CD4-positive, alpha-beta T cell treated with Interferon alpha-2 for 1 hour (primary cell): Measurements from ENCODE around the gene PCDHGA7.
"Not testable (repeated sequence)": the region's sequence is repeated elsewhere in the genome, so short reads cannot be mapped to it uniquely, and the experiment has no call there.

ENCODE experiments used
- DNase-seq, 2 donors: peaks; one replicate each; pipeline ENCODE4 v3.0.0-alpha.2; 2020 to 2022

Gene PCDHGA7

DNA sequence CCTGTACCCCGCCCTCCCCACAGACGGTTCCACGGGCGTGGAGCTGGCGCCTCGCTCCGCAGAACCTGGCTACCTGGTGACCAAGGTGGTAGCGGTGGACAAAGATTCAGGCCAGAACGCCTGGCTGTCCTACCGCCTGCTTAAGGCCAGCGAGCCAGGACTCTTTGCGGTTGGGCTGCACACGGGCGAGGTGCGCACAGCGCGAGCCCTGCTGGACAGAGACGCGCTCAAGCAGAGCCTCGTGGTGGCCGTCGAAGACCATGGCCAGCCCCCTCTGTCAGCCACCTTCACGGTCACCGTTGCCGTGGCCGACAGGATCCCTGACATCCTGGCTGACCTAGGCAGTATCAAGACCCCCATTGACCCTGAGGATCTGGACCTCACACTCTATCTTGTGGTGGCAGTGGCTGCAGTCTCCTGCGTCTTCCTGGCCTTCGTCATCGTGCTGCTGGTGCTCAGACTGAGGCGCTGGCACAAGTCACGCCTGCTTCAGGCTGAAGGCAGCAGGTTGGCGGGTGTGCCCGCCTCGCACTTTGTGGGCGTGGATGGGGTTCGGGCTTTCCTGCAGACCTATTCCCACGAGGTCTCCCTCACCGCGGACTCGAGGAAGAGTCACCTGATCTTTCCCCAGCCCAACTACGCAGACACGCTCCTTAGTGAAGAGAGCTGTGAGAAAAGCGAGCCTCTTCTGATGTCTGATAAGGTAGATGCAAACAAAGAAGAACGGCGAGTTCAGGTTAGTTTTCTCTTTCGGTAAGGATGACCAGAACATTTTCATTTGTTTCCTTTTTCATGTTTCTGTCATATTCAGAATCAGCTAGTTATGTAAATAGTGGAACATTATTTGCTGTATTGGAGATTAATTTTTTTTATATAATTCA lies 16.3 kb upstream of the PCDHGA7 start:
- DNase-seq = no peak

- peak in 1 of 2 donors; percentile 54 for DNase-seq
Measured at GRCh38 chr5:141369994-141370848, 12.3 kb upstream of the PCDHGA7 start, which contains the start of gene PCDHGB3. Gene PCDHGB3 (plus strand): TSS chr5:141370242. CDS start chr5:141370395, 153 bp downstream.

GRCh38 chr5:141371572-141372475 lies 10.7 kb upstream of the PCDHGA7 start:
- DNase-seq = no peak

DNA sequence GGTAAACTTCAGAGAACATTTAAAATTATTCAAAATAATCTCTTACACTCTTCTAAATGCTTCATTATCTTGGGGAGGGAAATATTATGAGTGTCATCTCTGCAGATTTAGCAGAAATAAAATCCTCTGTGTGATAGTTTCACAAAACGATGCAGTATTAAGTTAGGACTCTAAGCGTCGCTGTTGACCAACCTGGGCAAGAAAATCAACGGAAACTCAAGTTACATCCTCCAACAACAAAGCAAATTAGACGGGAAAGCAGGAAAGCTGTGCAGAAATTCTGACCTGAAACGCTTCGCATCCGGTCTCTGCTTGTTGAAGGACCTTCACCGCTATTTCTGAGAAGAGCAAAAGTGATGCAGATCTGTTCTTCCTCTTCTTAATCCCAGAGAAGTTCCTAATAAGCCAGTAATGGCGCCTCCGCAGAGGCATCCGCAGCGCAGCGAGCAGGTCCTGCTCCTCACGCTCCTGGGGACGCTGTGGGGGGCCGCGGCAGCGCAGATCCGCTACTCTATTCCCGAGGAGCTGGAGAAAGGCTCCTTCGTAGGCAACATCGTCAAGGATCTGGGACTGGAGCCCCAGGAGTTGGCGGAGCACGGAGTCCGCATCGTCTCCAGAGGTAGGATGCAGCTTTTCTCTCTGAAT lies 8.7 kb upstream of the PCDHGA7 start, which contains the start of gene PCDHGA6:
PCDHGA6 (plus strand) TSS at position 219 of the 645 bp plus-strand sequence; CDS start at position 412, 193 bp downstream.
- peak in 1 of 2 donors; percentile 21 for DNase-seq

- DNase-seq = no peak
Measured at GRCh38 chr5:141374627-141375026, 7.9 kb upstream of the PCDHGA7 start.

GRCh38 chr5:141375444-141376155 lies 6.9 kb upstream of the PCDHGA7 start:
- DNase-seq = not testable (repeated sequence)

DNA sequence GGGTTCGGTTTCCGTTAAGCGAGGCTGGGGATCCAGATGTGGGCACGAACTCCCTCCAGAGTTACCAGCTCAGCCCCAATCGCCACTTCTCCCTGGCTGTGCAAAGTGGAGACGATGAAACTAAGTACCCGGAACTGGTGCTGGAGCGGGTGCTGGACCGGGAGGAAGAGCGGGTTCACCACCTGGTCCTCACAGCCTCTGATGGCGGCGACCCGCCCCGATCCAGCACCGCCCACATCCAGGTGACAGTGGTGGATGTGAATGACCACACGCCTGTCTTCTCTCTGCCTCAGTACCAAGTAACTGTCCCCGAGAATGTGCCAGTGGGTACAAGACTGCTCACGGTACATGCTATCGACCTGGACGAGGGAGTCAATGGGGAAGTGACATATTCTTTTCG lies 803 bp downstream of the PCDHGA7 start:
- DNase-seq = no peak

GRCh38 chr5:141384471-141385267 lies 2.1 kb downstream of the PCDHGA7 start:
- no peak for DNase-seq

DNA sequence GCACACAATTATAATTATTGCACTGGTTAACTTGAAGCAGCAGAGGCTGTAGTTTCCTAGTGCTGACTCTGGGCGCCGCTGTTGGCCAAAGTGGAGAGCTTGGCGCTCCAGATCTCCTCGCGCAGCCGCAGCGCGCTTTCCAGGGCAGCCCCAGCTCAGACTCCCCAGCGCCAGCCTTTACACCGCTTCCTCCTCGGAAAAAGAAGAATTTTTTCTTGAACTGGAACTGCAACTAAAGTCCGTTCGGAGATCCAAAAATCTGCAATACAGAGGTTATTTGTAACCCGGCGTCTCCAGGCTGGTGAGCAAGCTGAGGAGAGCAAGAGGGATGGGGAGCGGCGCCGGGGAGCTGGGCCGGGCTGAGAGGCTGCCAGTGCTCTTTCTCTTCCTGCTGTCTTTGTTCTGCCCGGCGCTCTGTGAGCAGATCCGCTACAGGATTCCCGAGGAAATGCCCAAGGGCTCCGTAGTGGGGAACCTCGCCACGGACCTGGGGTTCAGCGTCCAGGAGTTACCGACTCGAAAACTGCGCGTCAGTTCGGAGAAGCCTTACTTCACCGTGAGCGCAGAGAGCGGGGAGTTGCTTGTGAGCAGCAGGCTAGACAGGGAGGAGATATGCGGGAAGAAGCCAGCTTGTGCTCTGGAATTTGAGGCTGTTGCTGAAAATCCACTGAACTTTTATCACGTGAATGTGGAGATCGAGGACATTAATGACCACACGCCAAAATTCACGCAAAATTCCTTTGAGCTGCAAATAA lies 5.2 kb downstream of the PCDHGA7 start, which contains the start of gene PCDHGB4:
PCDHGB4 (plus strand) TSS at position 142 of the 755 bp plus-strand sequence; CDS start at position 329, 187 bp downstream.
- peak in 1 of 2 donors; percentile 33 for DNase-seq

DNA sequence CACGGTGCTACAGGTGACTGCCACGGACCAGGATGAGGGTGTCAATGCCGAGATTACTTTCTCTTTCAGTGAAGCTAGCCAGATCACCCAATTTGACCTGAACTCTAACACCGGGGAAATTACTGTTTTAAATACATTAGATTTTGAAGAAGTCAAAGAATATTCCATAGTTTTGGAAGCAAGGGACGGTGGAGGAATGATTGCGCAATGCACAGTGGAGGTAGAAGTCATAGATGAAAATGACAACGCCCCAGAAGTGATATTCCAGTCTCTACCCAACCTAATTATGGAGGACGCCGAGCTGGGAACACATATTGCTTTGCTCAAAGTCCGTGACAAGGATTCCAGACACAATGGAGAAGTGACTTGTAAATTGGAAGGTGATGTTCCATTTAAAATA lies 6.1 kb downstream of the PCDHGA7 start:
- no peak for DNase-seq

DNA sequence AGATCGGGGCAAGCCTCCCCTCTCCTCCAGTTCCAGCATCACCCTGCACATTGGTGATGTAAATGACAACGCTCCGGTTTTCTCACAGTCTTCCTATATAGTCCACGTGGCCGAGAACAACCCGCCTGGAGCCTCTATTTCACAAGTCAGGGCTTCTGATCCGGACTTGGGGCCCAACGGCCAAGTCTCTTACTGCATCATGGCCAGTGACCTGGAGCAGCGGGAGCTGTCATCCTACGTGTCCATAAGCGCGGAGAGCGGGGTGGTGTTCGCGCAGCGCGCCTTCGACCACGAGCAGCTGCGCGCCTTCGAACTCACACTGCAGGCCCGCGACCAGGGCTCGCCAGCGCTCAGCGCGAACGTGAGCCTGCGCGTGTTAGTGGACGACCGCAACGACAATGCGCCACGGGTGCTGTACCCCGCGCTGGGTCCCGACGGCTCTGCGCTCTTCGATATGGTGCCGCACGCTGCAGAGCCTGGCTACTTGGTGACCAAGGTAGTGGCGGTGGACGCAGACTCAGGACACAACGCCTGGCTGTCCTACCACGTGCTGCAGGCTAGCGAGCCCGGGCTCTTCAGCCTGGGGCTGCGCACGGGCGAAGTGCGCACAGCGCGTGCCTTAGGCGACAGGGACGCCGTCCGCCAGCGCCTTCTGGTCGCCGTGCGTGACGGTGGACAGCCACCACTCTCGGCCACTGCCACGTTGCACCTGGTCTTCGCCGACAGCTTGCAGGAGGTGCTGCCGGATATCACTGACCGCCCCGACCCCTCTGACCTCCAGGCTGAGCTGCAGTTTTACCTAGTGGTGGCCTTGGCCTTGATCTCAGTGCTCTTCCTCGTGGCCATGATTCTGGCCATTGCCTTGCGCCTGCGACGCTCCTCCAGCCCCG lies 6.9 kb downstream of the PCDHGA7 start:
- DNase-seq = no peak

- peak in 1 of 2 donors; percentile 14 for DNase-seq
Measured at GRCh38 chr5:141392429-141393198, 10.1 kb downstream of the PCDHGA7 start, which contains the start of gene PCDHGA8. Gene PCDHGA8 (plus strand): TSS chr5:141392633. CDS start chr5:141392814, 181 bp downstream.

DNA sequence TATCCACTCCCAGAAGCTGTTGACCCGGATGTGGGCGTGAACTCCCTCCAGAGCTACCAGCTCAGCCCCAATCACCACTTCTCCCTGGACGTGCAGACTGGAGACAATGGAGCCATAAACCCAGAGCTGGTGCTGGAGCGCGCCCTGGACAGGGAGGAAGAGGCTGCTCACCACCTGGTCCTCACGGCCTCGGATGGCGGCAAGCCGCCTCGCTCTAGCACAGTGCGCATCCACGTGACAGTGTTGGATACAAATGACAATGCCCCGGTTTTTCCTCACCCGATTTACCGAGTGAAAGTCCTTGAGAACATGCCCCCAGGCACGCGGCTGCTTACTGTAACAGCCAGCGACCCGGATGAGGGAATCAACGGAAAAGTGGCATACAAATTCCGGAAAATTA lies 10.7 kb downstream of the PCDHGA7 start:
- DNase-seq = no peak

GRCh38 chr5:141394401-141395187 lies 12.1 kb downstream of the PCDHGA7 start:
- DNase-seq = not testable (repeated sequence)

DNA sequence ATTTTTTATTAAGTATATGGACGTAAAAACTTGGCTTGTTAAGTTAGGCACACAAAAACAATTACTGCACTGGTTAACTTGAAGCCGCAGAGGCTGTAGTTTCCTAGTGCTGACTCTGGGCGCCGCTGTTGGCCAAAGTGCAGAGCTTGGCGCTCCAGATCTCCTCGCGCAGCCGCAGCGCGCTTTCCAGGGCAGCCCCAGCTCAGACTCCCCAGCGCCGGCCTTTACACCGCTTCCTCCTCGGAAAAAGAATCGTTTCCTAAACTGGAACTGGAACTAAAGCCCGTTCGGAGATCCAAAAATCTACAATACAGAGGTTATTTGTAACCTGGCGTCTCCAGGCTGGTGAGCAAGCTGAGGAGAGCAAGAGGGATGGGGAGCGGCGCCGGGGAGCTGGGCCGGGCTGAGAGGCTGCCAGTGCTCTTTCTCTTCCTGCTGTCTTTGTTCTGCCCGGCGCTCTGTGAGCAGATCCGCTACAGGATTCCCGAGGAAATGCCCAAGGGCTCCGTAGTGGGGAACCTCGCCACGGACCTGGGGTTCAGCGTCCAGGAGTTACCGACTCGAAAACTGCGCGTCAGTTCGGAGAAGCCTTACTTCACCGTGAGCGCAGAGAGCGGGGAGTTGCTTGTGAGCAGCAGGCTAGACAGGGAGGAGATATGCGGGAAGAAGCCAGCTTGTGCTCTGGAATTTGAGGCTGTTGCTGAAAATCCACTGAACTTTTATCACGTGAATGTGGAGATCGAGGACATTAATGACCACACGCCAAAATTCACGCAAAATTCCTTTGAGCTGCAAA lies 15.4 kb downstream of the PCDHGA7 start, which contains the start of gene PCDHGB5:
PCDHGB5 (plus strand) TSS at position 192 of the 796 bp plus-strand sequence; CDS start at position 373, 181 bp downstream.
- DNase-seq = peak; percentile 29 to 52
